Mammary epithelial cell (primary cell): ENCODE results near the gene BBIP1.

Experiments used
- EZH2 ChIP-seq: IDR thresholded peaks from 2 replicates; pipeline ENCODE4 v1.6.1; 2012; ENCODE audit warnings: low read length, inconsistent platforms, borderline replicate concordance
- TF ChIP-seq, protein P1 (sequence below), 2 donors: IDR thresholded peaks in 1 of 2; conservative IDR thresholded peaks in 1 of 2; 2 replicates each; pipeline ENCODE4 v1.5.1; 2011 to 2012; ENCODE audit warnings: inconsistent platforms in 2 of 2, low read length in 2 of 2, mild to moderate bottlenecking in 2 of 2, control low read depth in 1 of 2, low read depth in 1 of 2; ENCODE audit not compliant: insufficient read depth in 1 of 2; ENCODE audit errors: extremely low read depth in 1 of 2

DNA sequence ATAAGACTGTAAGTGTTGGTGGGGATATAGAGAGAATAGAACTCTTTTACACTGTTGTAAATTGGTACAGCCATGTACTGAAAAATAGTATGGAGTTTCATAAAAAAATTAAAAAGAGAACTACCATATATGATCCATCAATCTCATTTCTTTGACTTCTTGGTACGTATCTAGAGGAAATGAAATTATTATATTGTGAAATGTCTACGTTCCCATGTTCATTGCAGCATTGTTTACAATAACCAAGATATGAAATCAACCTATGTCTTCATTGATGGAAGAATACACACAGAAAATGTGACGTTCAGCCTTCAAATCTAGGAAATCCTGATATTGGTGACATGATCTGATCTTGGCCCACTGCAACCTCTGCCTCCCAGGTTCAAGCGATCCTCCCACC lies 32.4 kb upstream of the BBIP1 start:
- TF ChIP-seq, protein P1, sequence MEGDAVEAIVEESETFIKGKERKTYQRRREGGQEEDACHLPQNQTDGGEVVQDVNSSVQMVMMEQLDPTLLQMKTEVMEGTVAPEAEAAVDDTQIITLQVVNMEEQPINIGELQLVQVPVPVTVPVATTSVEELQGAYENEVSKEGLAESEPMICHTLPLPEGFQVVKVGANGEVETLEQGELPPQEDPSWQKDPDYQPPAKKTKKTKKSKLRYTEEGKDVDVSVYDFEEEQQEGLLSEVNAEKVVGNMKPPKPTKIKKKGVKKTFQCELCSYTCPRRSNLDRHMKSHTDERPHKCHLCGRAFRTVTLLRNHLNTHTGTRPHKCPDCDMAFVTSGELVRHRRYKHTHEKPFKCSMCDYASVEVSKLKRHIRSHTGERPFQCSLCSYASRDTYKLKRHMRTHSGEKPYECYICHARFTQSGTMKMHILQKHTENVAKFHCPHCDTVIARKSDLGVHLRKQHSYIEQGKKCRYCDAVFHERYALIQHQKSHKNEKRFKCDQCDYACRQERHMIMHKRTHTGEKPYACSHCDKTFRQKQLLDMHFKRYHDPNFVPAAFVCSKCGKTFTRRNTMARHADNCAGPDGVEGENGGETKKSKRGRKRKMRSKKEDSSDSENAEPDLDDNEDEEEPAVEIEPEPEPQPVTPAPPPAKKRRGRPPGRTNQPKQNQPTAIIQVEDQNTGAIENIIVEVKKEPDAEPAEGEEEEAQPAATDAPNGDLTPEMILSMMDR (conservative IDR thresholded peaks at IDR 0.05 in 1 of 2, IDR thresholded peaks at IDR 0.05 in 1 of 2; ENCODE audit: extremely low read depth in 1 of 2, insufficient read depth in 1 of 2, low read depth in 1 of 2, low read length in 2 of 2): no peak
- no peak for TF ChIP-seq EZH2
